ENCODE data around the gene PRKCD.

PRKCD gene

GRCh38 chr3:53190659-53191058 is 29.6 kb downstream of the PRKCD start:
- no peak for DNase-seq (ENCODE audit: low spot score)

GRCh38 chr3:53191836-53192480 is 30.9 kb downstream of the PRKCD start:
- DNase-seq (ENCODE audit: low spot score), result no peak

- no peak for DNase-seq (ENCODE audit: low spot score)
These were observed 31.6 kb downstream of the PRKCD start for GRCh38 chr3:53192608-53193007.

- no peak for DNase-seq (ENCODE audit: low spot score)
These were observed 32.6 kb downstream of the PRKCD start for GRCh38 chr3:53193466-53194209.

- DNase-seq (ENCODE audit: low spot score), result no peak
These were observed 33.4 kb downstream of the PRKCD start for GRCh38 chr3:53194210-53195065.

GRCh38 chr3:53195066-53195450 is 34.0 kb downstream of the PRKCD start:
- DNase-seq (ENCODE audit: low spot score), result no peak

- DNase-seq (ENCODE audit: low spot score), result peak; percentile 44
These were observed 34.9 kb downstream of the PRKCD start for GRCh38 chr3:53195602-53196574.

GRCh38 chr3:53196575-53197407 is 35.8 kb downstream of the PRKCD start:
- peak; percentile 51 for DNase-seq (ENCODE audit: low spot score)

- no peak for DNase-seq (ENCODE audit: low spot score)
These were observed 37.4 kb downstream of the PRKCD start for GRCh38 chr3:53198256-53198977.

GRCh38 chr3:53198996-53199395 is 38.0 kb downstream of the PRKCD start:
- no peak for DNase-seq (ENCODE audit: low spot score)

- no peak for DNase-seq (ENCODE audit: low spot score)
These were observed 38.8 kb downstream of the PRKCD start for GRCh38 chr3:53199834-53200233.

GRCh38 chr3:53200501-53201498 is 39.8 kb downstream of the PRKCD start:
- DNase-seq (ENCODE audit: low spot score), result no peak

GRCh38 chr3:53202331-53203015 is 41.5 kb downstream of the PRKCD start:
- no peak for DNase-seq (ENCODE audit: low spot score)

GRCh38 chr3:53211706-53212702 is 51.0 kb downstream of the PRKCD start:
- no peak for DNase-seq (ENCODE audit: low spot score)

GRCh38 chr3:53213276-53213675 is 52.3 kb downstream of the PRKCD start:
- no peak for DNase-seq (ENCODE audit: low spot score)

GRCh38 chr3:53215816-53216215 is 54.8 kb downstream of the PRKCD start:
- DNase-seq (ENCODE audit: low spot score), result no peak

GRCh38 chr3:53216723-53217122 is 55.7 kb downstream of the PRKCD start:
- no peak for DNase-seq (ENCODE audit: low spot score)
